Neural crest cell (in vitro differentiated cells): ENCODE measurements around the gene SRRM3. TPM values are rescaled to one million over a fixed set of nuclear protein-coding genes. Genes with fewer than 3 reads are reported as not detected.

ENCODE experiments used
- DNase-seq: peaks from one replicate; pipeline ENCODE4 v3.0.0; 2021; ENCODE audit warnings: low read depth, mixed read lengths, low spot score
- H3K27ac Mint-ChIP-seq: one replicate; pipeline ENCODE4 v1.8.0; 2021; ENCODE audit warnings: mild to moderate bottlenecking, mixed read lengths; ENCODE audit not compliant: unreplicated experiment
- H3K27me3 Mint-ChIP-seq: 2 replicates; pipeline ENCODE4 v1.8.0; 2021; ENCODE audit warnings: low read depth, mild to moderate bottlenecking, mixed read lengths
- H3K36me3 Mint-ChIP-seq: 2 replicates; pipeline ENCODE4 v1.8.0; 2021; ENCODE audit warnings: low read depth, mild to moderate bottlenecking, mixed read lengths
- H3K4me1 Mint-ChIP-seq: 2 replicates; pipeline ENCODE4 v1.8.0; 2021; ENCODE audit warnings: mixed read lengths
- H3K4me3 Mint-ChIP-seq: one replicate; pipeline ENCODE4 v1.8.0; 2021; ENCODE audit warnings: mild to moderate bottlenecking, mixed read lengths
- H3K9me3 Mint-ChIP-seq: 2 replicates; pipeline ENCODE4 v1.8.0; 2021; ENCODE audit warnings: mixed read lengths
- total RNA-seq: library from RNA; stranded (reverse); gene quantifications from 2 replicates; pipeline ENCODE4 v1.2.1, GENCODE V29; 2021
- TF ChIP-seq, protein P1 (sequence below): fragments of 200-600 bp; sonication (generic); conservative IDR thresholded peaks from 2 replicates; pipeline ENCODE4 v1.5.0; 2021; ENCODE audit warnings: antibody characterized with exemption, mild to moderate bottlenecking

Gene SRRM3
- total RNA-seq, 1 donor from 2014 or later: 4.9 TPM

DNA sequence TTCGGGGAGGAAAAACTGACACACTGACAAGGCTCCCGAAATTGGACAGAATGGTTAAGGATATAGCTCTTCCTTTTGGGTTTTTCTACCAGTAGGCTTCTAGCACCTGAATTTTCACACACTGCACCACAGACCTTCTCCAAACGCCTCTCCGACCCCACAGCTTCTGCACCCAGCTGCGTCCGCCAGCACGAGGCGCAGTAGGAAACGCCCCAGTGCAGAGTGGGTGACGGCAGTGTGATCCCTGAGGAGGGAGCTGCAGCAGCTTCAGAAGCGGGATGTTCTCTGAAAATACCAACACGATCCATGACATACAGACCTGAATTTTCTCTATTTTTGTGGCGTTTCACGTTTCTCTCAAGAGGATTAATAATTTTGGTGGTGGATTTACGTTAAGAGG, 126.7 kb downstream of the SRRM3 start:
- TF ChIP-seq, protein P1, sequence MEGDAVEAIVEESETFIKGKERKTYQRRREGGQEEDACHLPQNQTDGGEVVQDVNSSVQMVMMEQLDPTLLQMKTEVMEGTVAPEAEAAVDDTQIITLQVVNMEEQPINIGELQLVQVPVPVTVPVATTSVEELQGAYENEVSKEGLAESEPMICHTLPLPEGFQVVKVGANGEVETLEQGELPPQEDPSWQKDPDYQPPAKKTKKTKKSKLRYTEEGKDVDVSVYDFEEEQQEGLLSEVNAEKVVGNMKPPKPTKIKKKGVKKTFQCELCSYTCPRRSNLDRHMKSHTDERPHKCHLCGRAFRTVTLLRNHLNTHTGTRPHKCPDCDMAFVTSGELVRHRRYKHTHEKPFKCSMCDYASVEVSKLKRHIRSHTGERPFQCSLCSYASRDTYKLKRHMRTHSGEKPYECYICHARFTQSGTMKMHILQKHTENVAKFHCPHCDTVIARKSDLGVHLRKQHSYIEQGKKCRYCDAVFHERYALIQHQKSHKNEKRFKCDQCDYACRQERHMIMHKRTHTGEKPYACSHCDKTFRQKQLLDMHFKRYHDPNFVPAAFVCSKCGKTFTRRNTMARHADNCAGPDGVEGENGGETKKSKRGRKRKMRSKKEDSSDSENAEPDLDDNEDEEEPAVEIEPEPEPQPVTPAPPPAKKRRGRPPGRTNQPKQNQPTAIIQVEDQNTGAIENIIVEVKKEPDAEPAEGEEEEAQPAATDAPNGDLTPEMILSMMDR: no peak
- H3K4me3 Mint-ChIP-seq: no peak overlapping the region
- H3K36me3 Mint-ChIP-seq: peaks cover 20% of the 10 kb centered on the region
- no peak for DNase-seq
- H3K27me3 Mint-ChIP-seq: no peaks in the 10 kb centered on the region
- H3K4me1 Mint-ChIP-seq: peaks cover 19% of the 10 kb centered on the region
- no peak overlapping the region for H3K27ac Mint-ChIP-seq
- H3K9me3 Mint-ChIP-seq: no peaks in the 10 kb centered on the region

DNA sequence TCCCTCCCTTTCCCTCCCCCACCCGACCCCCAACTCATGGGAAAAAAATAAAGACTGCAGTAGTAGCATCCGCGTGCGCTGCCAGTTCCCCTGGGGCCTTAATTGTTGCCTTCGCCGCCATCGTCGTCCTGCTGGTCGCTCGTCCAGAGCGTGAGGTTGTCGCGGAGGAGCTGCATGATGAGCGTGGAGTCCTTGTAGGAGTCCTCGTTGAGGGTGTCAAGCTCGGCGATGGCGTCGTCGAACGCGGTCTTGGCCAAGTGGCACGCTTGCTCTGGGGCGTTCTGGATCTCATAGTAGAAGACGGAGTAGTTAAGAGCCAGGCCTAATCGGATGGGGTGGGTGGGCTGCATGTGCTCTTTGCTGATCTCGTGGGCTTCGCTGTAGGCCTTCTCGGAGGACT, 127.8 kb downstream of the SRRM3 start:
- Mint-ChIP-seq H3K4me3 (no peak overlapping the region), H3K27me3 (no peaks in the 10 kb centered on the region), H3K9me3 (no peaks in the 10 kb centered on the region), H3K27ac (no peak overlapping the region), H3K36me3 (peaks cover 20% of the 10 kb centered on the region), H3K4me1 (peaks cover 25% of the 10 kb centered on the region)
- TF ChIP-seq, protein P1: no peak
- no peak for DNase-seq

DNA sequence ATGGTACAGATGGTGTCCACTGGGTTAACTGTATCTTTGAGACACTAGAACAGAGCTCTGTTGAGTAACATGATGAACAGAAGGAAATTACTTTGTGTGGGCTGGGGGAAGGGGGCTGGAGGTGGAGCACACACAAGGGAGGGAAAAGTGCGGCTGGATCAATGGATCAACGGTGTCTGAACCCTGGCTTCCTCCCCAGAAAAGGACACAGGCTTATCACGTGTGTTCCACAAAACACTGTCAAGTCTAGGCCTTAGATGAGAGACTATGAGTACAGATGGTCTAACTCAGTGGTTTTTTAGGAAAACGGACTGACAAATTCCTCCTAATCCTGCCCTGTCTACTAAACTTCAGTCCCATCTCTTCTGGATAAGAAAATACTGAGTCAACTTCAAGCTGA, 128.6 kb downstream of the SRRM3 start:
- TF ChIP-seq, protein P1: no peak
- H3K9me3 Mint-ChIP-seq: no peaks in the 10 kb centered on the region
- peaks cover 20% of the 10 kb centered on the region for H3K36me3 Mint-ChIP-seq
- H3K4me3 Mint-ChIP-seq: no peak overlapping the region
- no peak for DNase-seq
- no peaks in the 10 kb centered on the region for H3K27me3 Mint-ChIP-seq
- no peak overlapping the region for H3K27ac Mint-ChIP-seq
- H3K4me1 Mint-ChIP-seq: peaks cover 25% of the 10 kb centered on the region

DNA sequence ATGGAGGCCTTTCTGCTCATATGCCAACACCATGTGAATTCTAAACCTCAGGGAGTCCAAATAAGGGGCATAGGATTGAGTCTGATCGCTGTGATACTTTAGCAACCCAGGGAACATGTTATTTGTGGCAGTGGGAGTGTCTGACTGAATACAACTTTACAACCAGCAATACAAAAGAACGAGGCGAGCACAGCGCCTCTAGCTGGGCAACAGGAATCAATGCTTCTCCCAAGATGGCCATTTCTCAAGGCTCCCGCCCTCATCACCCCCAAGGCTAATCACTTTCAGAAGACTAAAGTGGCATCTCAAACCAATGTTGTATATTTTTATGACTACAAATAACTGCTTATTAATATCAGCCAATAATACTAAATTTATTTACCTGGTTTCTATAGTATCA, 129.0 kb downstream of the SRRM3 start:
- H3K27me3 Mint-ChIP-seq: no peaks in the 10 kb centered on the region
- peaks cover 25% of the 10 kb centered on the region for H3K4me1 Mint-ChIP-seq
- TF ChIP-seq, protein P1: no peak
- DNase-seq: no peak
- peaks cover 20% of the 10 kb centered on the region for H3K36me3 Mint-ChIP-seq
- no peak overlapping the region for H3K4me3 Mint-ChIP-seq
- H3K9me3 Mint-ChIP-seq: no peaks in the 10 kb centered on the region
- no peak overlapping the region for H3K27ac Mint-ChIP-seq

DNA sequence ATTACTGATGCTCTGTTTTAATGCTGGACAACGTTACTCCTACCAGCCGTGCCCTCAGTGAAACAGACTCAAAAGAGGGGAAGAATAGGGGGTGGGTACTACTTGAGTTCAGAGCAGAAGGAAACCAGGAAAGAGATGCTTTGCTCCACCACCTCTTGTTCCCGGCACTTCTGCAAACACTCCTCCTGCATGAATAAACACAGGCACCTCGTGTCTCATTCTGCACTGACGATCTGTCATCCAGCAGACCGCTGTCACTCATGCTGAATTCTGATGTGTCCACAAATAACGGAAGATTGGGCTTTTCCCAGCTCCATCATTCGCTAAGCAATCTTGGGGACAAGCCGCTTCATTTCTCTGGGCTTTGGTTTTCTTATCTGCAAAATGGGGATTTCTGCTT, 130.4 kb downstream of the SRRM3 start:
- Mint-ChIP-seq H3K9me3 (no peaks in the 10 kb centered on the region), H3K27me3 (no peaks in the 10 kb centered on the region), H3K4me1 (peaks cover 26% of the 10 kb centered on the region), H3K27ac (no peak overlapping the region), H3K36me3 (peaks cover 18% of the 10 kb centered on the region), H3K4me3 (no peak overlapping the region)
- DNase-seq: no peak
- TF ChIP-seq, protein P1: no peak
